Thoracic aorta (tissue), 2 donors: ENCODE results near the gene GMEB2. TPM values are rescaled to one million over a fixed set of nuclear protein-coding genes. Genes with fewer than 3 reads are reported as not detected.
"Not testable (repeated sequence)": the region's sequence is repeated elsewhere in the genome, so short reads cannot be mapped to it uniquely, and the experiment has no call there.

Experiments used
- ATAC-seq: fragments of 150-250 bp; one replicate; pipeline ENCODE4 v1.8.0; 2017; ENCODE audit warnings: low read depth; ENCODE audit not compliant: insufficient number of reproducible peaks, low FRiP score
- DNase-seq: peaks from one replicate; pipeline ENCODE4 v3.0.0-alpha.2; 2020; ENCODE audit warnings: low spot score
- H3K27ac ChIP-seq, 2 donors: fragments of 200-600 bp; sonication (generic); 1 replicate in 1 of 2; 2 replicates in 1 of 2; pipeline ENCODE4 v1.5.1; 2016; ENCODE audit warnings: mild to moderate bottlenecking in 2 of 2, moderate library complexity in 2 of 2
- H3K27me3 ChIP-seq: fragments of 200-600 bp; sonication (generic); replicated peaks from 2 replicates; pipeline ENCODE4 v1.6.0; 2016; ENCODE audit warnings: mild to moderate bottlenecking; ENCODE audit not compliant: insufficient read depth
- H3K36me3 ChIP-seq: fragments of 200-600 bp; sonication (generic); one replicate; pipeline ENCODE4 v1.5.1; 2016
- H3K4me1 ChIP-seq, 2 donors: fragments of 200-600 bp; sonication (generic); 1 replicate in 1 of 2; 2 replicates in 1 of 2; pipeline versions ENCODE4 v1.5.1 to v1.6.0; 2016; ENCODE audit warnings: low read depth in 2 of 2, mild to moderate bottlenecking in 1 of 2; ENCODE audit not compliant: control insufficient read depth in 1 of 2
- H3K4me3 ChIP-seq: fragments of 200-600 bp; sonication (generic); 2 replicates; pipeline ENCODE4 v1.5.1; 2016; ENCODE audit warnings: mild to moderate bottlenecking
- H3K9me3 ChIP-seq: fragments of 200-600 bp; sonication (generic); 2 replicates; pipeline ENCODE4 v1.5.1; 2016
- CTCF ChIP-seq: fragments of 200-600 bp; sonication (generic); IDR thresholded peaks from one replicate; pipeline ENCODE4 v1.5.1; 2019; ENCODE audit warnings: antibody characterized with exemption
- total RNA-seq, 2 donors: library from RNA; depleted of rRNA; stranded (reverse); fragments of >200 nt; gene quantifications; one replicate each; pipeline versions ENCODE4 v1.1.0 to v1.2.3, GENCODE V29; 2016

Gene GMEB2
- total RNA-seq, 2 donors from 2014 or later = 10.0 to 14.7 TPM

GRCh38 chr20:63663332-63664066, 36.6 kb upstream of the GMEB2 start:
- Histone ChIP-seq H3K36me3 (peaks cover 39% of the 10 kb centered on the region), H3K4me3 (no peak overlapping the region), H3K9me3 (no peaks in the 10 kb centered on the region), H3K4me1 (peaks cover 7 to 9% of the 10 kb centered on the region in 2 donors), H3K27ac (no peak overlapping the region), H3K27me3 (no peaks in the 10 kb centered on the region)
- no peak for TF ChIP-seq CTCF
- no peak for DNase-seq
- ATAC-seq = no peak

- H3K4me3 ChIP-seq = no peak overlapping the region
- H3K36me3 ChIP-seq = peaks cover 32% of the 10 kb centered on the region
- H3K27ac ChIP-seq = no peak overlapping the region
- no peak for TF ChIP-seq CTCF
- ATAC-seq (no peak), DNase-seq (no peak)
- no peaks in the 10 kb centered on the region for H3K27me3 ChIP-seq
- H3K9me3 ChIP-seq = no peaks in the 10 kb centered on the region
- H3K4me1 ChIP-seq = peaks cover 7 to 11% of the 10 kb centered on the region in 2 donors
Observed at GRCh38 chr20:63662813-63663189, 35.9 kb upstream of the GMEB2 start.

- peaks cover 11 to 17% of the 10 kb centered on the region in 2 donors for H3K4me1 ChIP-seq
- H3K9me3 ChIP-seq = no peaks in the 10 kb centered on the region
- TF ChIP-seq CTCF = no peak
- H3K36me3 ChIP-seq = peaks cover 27% of the 10 kb centered on the region
- ATAC-seq (no peak), DNase-seq (no peak)
- H3K27me3 ChIP-seq = no peaks in the 10 kb centered on the region
- no peak overlapping the region for H3K4me3 ChIP-seq
- H3K27ac ChIP-seq = no peak overlapping the region
Observed at GRCh38 chr20:63661959-63662812, 35.3 kb upstream of the GMEB2 start.

GRCh38 chr20:63661108-63661507, 34.2 kb upstream of the GMEB2 start:
- Histone ChIP-seq H3K36me3 (peaks cover 19% of the 10 kb centered on the region), H3K27ac (no peak overlapping the region), H3K27me3 (no peaks in the 10 kb centered on the region), H3K4me3 (no peak overlapping the region), H3K9me3 (no peaks in the 10 kb centered on the region), H3K4me1 (peaks cover 11 to 22% of the 10 kb centered on the region in 2 donors)
- no peak for DNase-seq
- ATAC-seq = no peak
- TF ChIP-seq CTCF = no peak

- no peak for ATAC-seq
- DNase-seq = no peak
- H3K27ac ChIP-seq = no peak overlapping the region
- H3K27me3 ChIP-seq = no peaks in the 10 kb centered on the region
- peaks cover 11 to 22% of the 10 kb centered on the region in 2 donors for H3K4me1 ChIP-seq
- no peak overlapping the region for H3K4me3 ChIP-seq
- no peak for TF ChIP-seq CTCF
- H3K9me3 ChIP-seq = no peaks in the 10 kb centered on the region
- H3K36me3 ChIP-seq = peaks cover 18% of the 10 kb centered on the region
Observed at GRCh38 chr20:63660622-63661021, 33.7 kb upstream of the GMEB2 start.

- not testable (repeated sequence) for H3K9me3 ChIP-seq, DNase-seq, H3K4me3 ChIP-seq, ATAC-seq, H3K27me3 ChIP-seq, H3K27ac ChIP-seq
- Histone ChIP-seq H3K4me1 (peaks cover 11 to 22% of the 10 kb centered on the region in 2 donors), H3K36me3 (peaks cover 18% of the 10 kb centered on the region)
Observed at GRCh38 chr20:63660174-63660573, 33.3 kb upstream of the GMEB2 start.
